Calu3 (cell line): ENCODE measurements around the gene THUMPD3. TPM values are rescaled to one million over a fixed set of nuclear protein-coding genes. Genes with fewer than 3 reads are reported as not detected.

Experiments used
- BruUV-seq: library from RNA; stranded (reverse); fragments of 400-500 nt; replicated peaks from 2 replicates; lab custom pipeline; 2021; lab: Mats Ljungman, UMichigan
- CTCF ChIA-PET: fragments of 300-600 bp; sonication (Branson Sonifier 250); formaldehyde crosslinking; loops from one replicate; lab custom pipeline; 2022; ENCODE audit warnings: antibody characterized with exemption; lab: Charles Lee
- DNase-seq: peaks from one replicate; pipeline ENCODE4 v3.0.0; 2022
- H3K27ac Mint-ChIP-seq: one replicate; pipeline ENCODE4 v1.8.0; 2022; ENCODE audit warnings: mixed read lengths; ENCODE audit not compliant: unreplicated experiment
- H3K27me3 Mint-ChIP-seq: one replicate; pipeline ENCODE4 v1.8.0; 2022; ENCODE audit warnings: mixed read lengths; ENCODE audit not compliant: unreplicated experiment
- H3K36me3 Mint-ChIP-seq: one replicate; pipeline ENCODE4 v1.8.0; 2022; ENCODE audit warnings: mild to moderate bottlenecking, moderate library complexity, mixed read lengths; ENCODE audit not compliant: insufficient read depth, unreplicated experiment
- H3K4me1 Mint-ChIP-seq: one replicate; pipeline ENCODE4 v1.8.0; 2022; ENCODE audit warnings: mild to moderate bottlenecking, low read depth, mixed read lengths; ENCODE audit not compliant: unreplicated experiment
- H3K4me3 Mint-ChIP-seq: one replicate; pipeline ENCODE4 v1.8.0; 2022; ENCODE audit warnings: mild to moderate bottlenecking, low read depth, moderate library complexity, mixed read lengths; ENCODE audit not compliant: unreplicated experiment
- H3K9me3 Mint-ChIP-seq: one replicate; pipeline ENCODE4 v1.8.0; 2022; ENCODE audit warnings: low read depth, mixed read lengths; ENCODE audit not compliant: unreplicated experiment
- CTCF ChIP-seq: fragments of 200-600 bp; IDR thresholded peaks from one replicate; pipeline ENCODE4 v1.8.0; 2022; ENCODE audit warnings: antibody characterized with exemption; ENCODE audit not compliant: unreplicated experiment
- intact Hi-C: fragments of 100-400 bp; cut with micrococcal nuclease; formaldehyde crosslinking; loops from one replicate; pipeline ENCODE4 v1.10.0; 2022; ENCODE audit not compliant: unreplicated experiment
- total RNA-seq: library from RNA; stranded (reverse); gene quantifications from 2 replicates; pipeline ENCODE4 v1.2.3, GENCODE V29; 2022

Gene THUMPD3
- total RNA-seq, 1 experiment from 2014 or later = 57.7 TPM

GRCh38 chr3:9347887-9348286 is 15.0 kb upstream of the THUMPD3 start:
- H3K4me3 Mint-ChIP-seq = no peak overlapping the region
- H3K27ac Mint-ChIP-seq = no peak overlapping the region
- no peaks in the 10 kb centered on the region for H3K9me3 Mint-ChIP-seq
- DNase-seq = no peak
- H3K27me3 Mint-ChIP-seq = no peaks in the 10 kb centered on the region
- H3K36me3 Mint-ChIP-seq = peaks cover 14% of the 10 kb centered on the region
- CTCF ChIA-PET = no interaction called here
- BruUV-seq = no TSS peak
- peaks cover 54% of the 10 kb centered on the region for H3K4me1 Mint-ChIP-seq
- intact Hi-C loops = no loop called here
- TF ChIP-seq CTCF = no peak

- CTCF ChIA-PET = no interaction called here
- peak; percentile 26 for DNase-seq
- Mint-ChIP-seq H3K4me1 (peaks cover 66% of the 10 kb centered on the region), H3K4me3 (no peak overlapping the region), H3K27ac (peak overlapping the region; percentile 71), H3K9me3 (no peaks in the 10 kb centered on the region), H3K27me3 (no peaks in the 10 kb centered on the region), H3K36me3 (peaks cover 23% of the 10 kb centered on the region)
- BruUV-seq = no TSS peak
- intact Hi-C loops = loop anchor here (5.0 to 10.0 kb wide), 2 partner anchors 32 to 295 kb away; partner anchors contain the start of gene MTMR14
- no peak for TF ChIP-seq CTCF
Observed at GRCh38 chr3:9349321-9350117, 13.3 kb upstream of the THUMPD3 start.

GRCh38 chr3:9351709-9352126 is 11.1 kb upstream of the THUMPD3 start:
- no peak overlapping the region for H3K4me3 Mint-ChIP-seq
- intact Hi-C loops = loop anchor here (2.0 to 10.0 kb wide), 3 partner anchors 34 to 293 kb away; partner anchors contain the start of gene MTMR14
- CTCF ChIA-PET = interaction anchor here (0.6 to 0.7 kb wide), 2 partner anchors 108 to 201 kb away, joined by 4 to 5 read pairs; no protein-coding TSS in a partner anchor
- no TSS peak for BruUV-seq
- no peaks in the 10 kb centered on the region for H3K9me3 Mint-ChIP-seq
- H3K27me3 Mint-ChIP-seq = no peaks in the 10 kb centered on the region
- TF ChIP-seq CTCF = no peak
- peaks cover 31% of the 10 kb centered on the region for H3K36me3 Mint-ChIP-seq
- peak overlapping the region; percentile 83 for H3K27ac Mint-ChIP-seq
- peaks cover 80% of the 10 kb centered on the region for H3K4me1 Mint-ChIP-seq
- DNase-seq = peak; percentile 76

GRCh38 chr3:9352917-9353752 is 9.7 kb upstream of the THUMPD3 start:
- no TSS peak for BruUV-seq
- no peaks in the 10 kb centered on the region for H3K27me3 Mint-ChIP-seq
- peaks cover 75% of the 10 kb centered on the region for H3K4me1 Mint-ChIP-seq
- CTCF ChIA-PET = interaction anchor here (1.0 to 2.5 kb wide), 6 partner anchors 10 to 367 kb away, joined by 3 to 16 read pairs (median 3); partner anchors contain the start of gene THUMPD3
- peak; percentile 77 for DNase-seq
- peak overlapping the region; percentile 83 for H3K27ac Mint-ChIP-seq
- peak overlapping the region; percentile 33 for H3K4me3 Mint-ChIP-seq
- intact Hi-C loops = loop anchor here (2.0 to 10.0 kb wide), 3 partner anchors 36 to 292 kb away; partner anchors contain the start of gene MTMR14
- peak; percentile 82 for TF ChIP-seq CTCF
- H3K36me3 Mint-ChIP-seq = peaks cover 31% of the 10 kb centered on the region
- no peaks in the 10 kb centered on the region for H3K9me3 Mint-ChIP-seq
